GM10248 (cell line): ENCODE data around the gene SP140L.

Experiments used
- CTCF ChIA-PET: fragments of 300-600 bp; sonication (Branson Sonifier 250); formaldehyde crosslinking; extraction: SDS; loops from one replicate; lab custom pipeline; 2021; ENCODE audit warnings: antibody characterized with exemption; lab: Yijun Ruan, JAX
- POLR2A ChIA-PET: fragments of 350-650 bp; sonication (Branson Sonifier 250); formaldehyde crosslinking; extraction: SDS; loops from one replicate; lab custom pipeline; 2020; ENCODE audit warnings: antibody characterized with exemption; lab: Yijun Ruan, JAX
- DNase-seq: peaks from one replicate; pipeline ENCODE4 v3.0.0; 2012; ENCODE audit errors: extremely low spot score
- CTCF ChIP-seq: IDR thresholded peaks from 2 replicates; pipeline ENCODE4 v1.5.1; 2012; ENCODE audit warnings: mild to moderate bottlenecking, low read depth; ENCODE audit errors: extremely low read depth, missing control alignments, control extremely low read depth

Gene SP140L

GRCh38 chr2:230439590-230439989 lies 112.6 kb downstream of the SP140L start:
- DNase-seq, result no peak
- CTCF ChIA-PET, result no interaction called here

GRCh38 chr2:230441227-230441897 lies 114.4 kb downstream of the SP140L start:
- no peak for DNase-seq
- TF ChIP-seq CTCF, result no peak
- ChIA-PET POLR2A (no interaction called here), CTCF (no interaction called here)

More at GRCh38 chr2:230439590-230439989, 112.6 kb downstream of the SP140L start:
- POLR2A ChIA-PET, result no interaction called here
- no peak for TF ChIP-seq CTCF

GRCh38 chr2:230443541-230443940 lies 116.5 kb downstream of the SP140L start:
- POLR2A ChIA-PET, result no interaction called here
- DNase-seq, result no peak
- CTCF ChIA-PET, result no interaction called here
- TF ChIP-seq CTCF, result no peak

GRCh38 chr2:230444832-230445231 lies 117.8 kb downstream of the SP140L start:
- POLR2A ChIA-PET, result interaction anchor here (0.6 kb wide), 1 partner anchor 170 kb away, joined by 3 read pairs; no protein-coding TSS in a partner anchor

GRCh38 chr2:230447036-230447435 lies 120.0 kb downstream of the SP140L start:
- no peak for TF ChIP-seq CTCF
- ChIA-PET CTCF (interaction anchor here (1.2 to 1.7 kb wide), 3 partner anchors 9 to 52 kb away, joined by 3 to 4 read pairs (median 3); no protein-coding TSS in a partner anchor), POLR2A (no interaction called here)
- DNase-seq, result no peak

More at GRCh38 chr2:230444832-230445231, 117.8 kb downstream of the SP140L start:
- CTCF ChIA-PET, result no interaction called here
- no peak for TF ChIP-seq CTCF
- no peak for DNase-seq

GRCh38 chr2:230447455-230448451 lies 120.8 kb downstream of the SP140L start:
- POLR2A ChIA-PET, result interaction anchor here (1.1 kb wide), 1 partner anchor 154 kb away, joined by 3 read pairs; no protein-coding TSS in a partner anchor
- DNase-seq, result peak; percentile 65
- no peak for TF ChIP-seq CTCF
- CTCF ChIA-PET, result interaction anchor here (1.1 to 1.3 kb wide), 4 partner anchors 8 to 20 kb away, joined by 3 to 6 read pairs (median 4); no protein-coding TSS in a partner anchor
